ENCODE results near the gene UNC5C.

DNA sequence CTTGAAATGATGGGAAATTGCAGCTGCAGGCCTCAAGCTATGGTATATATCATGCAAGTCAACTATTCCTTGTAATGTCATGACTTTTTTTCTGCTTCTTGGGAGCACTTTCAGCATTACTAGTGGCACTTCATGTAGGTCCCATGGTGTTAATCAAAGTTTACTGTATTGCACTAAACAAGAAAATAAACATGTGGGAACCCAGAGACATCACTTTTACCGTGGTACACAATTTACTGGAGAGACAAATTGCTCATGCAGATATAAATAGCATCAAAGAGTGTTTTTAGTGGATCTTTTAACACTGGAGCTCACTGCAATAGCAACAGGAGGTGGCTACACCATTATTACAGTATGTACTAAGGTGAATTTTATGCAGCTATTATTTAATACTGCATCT lies 79.2 kb downstream of the UNC5C start:
- no peak for TF ChIP-seq CTCF (IDR thresholded peaks at IDR 0.05; ENCODE audit: control extremely low read depth in 1 of 3, insufficient read depth in 1 of 3, low read depth in 1 of 3, low read length in 3 of 3)
- TF ChIP-seq CHD2 (IDR thresholded peaks at IDR 0.05; ENCODE audit: low read length): no peak
- TF ChIP-seq CBX5 (IDR thresholded peaks at IDR 0.05; ENCODE audit: low read depth, low read length): no peak
- no peak for TF ChIP-seq GTF2F1 (IDR thresholded peaks at IDR 0.05; ENCODE audit: borderline replicate concordance, low read depth, low read length)
- TF ChIP-seq EZH2 (IDR thresholded peaks at IDR 0.05; ENCODE audit: low read depth, low read length, severe bottlenecking): no peak
- no peak for TF ChIP-seq EP300 (IDR thresholded peaks at IDR 0.05; ENCODE audit: borderline replicate concordance in 1 of 2, low read depth in 2 of 2, low read length in 2 of 2)
- TF ChIP-seq, protein P1, sequence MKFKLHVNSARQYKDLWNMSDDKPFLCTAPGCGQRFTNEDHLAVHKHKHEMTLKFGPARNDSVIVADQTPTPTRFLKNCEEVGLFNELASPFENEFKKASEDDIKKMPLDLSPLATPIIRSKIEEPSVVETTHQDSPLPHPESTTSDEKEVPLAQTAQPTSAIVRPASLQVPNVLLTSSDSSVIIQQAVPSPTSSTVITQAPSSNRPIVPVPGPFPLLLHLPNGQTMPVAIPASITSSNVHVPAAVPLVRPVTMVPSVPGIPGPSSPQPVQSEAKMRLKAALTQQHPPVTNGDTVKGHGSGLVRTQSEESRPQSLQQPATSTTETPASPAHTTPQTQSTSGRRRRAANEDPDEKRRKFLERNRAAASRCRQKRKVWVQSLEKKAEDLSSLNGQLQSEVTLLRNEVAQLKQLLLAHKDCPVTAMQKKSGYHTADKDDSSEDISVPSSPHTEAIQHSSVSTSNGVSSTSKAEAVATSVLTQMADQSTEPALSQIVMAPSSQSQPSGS (IDR thresholded peaks at IDR 0.05; ENCODE audit: low read length): no peak
